ENCODE results near the gene INTS14.

INTS14 gene

DNA sequence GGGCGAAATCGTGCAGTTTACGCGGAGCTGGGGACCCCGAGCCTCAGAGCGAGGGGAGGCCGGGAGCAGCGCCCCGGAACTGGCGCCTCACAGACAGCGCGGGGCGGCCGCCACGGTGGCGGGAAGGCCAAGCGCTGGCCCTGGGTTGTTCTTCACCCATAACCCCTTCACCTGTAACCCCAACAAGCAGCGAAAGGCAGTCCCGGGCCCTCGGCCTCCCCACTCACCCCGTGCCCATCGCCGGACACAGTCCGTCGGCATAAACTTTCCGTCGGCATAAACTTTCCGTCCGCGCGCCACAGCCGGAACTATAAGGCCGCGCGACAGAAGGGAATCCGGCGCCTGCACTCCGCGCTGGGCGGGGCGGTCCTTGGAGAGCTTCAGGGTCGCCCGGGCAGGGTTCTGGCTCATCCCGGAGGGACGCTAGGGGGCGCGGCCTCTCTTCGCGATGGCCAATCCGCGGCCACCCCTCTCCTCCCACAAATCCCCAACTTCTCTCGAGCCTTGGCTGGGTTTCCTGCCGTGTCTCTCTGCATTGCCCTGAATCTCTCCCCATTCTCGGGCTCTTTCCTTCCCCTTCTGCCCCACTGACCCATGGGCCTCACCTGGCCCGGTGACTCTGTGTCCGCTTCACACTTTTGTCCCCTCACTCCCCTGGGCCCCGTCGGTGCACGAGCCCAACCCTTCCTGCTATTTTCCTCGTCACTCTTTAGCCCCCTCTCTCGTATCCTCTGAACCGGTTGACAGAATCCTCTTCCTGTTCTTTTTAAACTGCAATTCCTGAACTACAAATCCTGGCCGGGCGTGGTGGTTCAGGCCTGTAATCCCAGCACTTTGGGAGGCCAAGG lies at the start of gene INTS14:
INTS14 (minus strand) TSS at position 261 of the 848 bp plus-strand sequence. CDS start 3,751 bp downstream, outside the sequence.
- DNase-seq (ENCODE audit: low spot score), result peak; percentile 99

DNA sequence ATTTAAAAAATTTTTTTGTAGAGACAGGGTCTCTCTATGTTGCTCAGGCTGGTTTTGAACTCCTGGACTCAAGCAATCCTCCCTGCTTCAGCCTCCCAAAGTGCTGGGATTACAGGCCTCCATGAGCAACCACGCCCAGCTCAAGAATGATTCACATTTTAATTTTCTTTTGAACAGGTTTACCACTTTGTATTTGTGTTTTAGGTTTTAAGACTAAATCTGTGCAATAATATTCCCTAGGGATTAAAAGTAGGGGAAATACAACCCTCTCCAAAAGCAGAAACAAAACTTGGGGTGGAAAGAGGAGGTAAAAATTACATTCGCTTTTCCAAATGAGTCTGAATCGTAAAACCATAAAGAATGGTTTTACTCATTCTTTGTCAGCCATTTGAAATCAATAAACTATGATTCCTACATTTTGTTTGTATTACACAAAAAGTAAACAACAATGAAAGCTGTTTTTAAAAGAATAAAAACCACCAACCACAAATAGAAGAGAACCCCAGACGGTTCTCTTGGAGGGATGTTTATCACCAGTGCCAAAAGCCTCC lies 48.6 kb upstream of the INTS14 start:
- DNase-seq (ENCODE audit: low spot score), result no peak

DNA sequence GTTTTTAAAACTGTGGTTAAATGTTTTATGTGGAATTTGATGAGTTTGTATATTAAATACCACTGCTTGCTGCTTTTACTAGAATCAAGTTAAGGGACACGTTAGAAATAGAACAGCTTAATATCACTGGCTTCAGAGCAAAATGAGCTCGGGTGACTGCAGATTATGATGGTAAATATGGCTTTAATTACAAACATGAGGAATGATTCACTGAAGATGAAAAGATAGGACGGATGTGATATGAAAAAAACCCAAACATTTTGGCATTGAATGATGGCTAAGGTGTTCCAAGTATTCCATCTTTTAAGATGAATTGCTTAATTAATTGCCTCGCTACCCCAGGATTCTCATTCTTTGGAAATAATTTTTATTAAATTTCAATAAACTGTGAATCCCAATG lies 44.5 kb upstream of the INTS14 start:
- no peak for DNase-seq (ENCODE audit: low spot score)

DNA sequence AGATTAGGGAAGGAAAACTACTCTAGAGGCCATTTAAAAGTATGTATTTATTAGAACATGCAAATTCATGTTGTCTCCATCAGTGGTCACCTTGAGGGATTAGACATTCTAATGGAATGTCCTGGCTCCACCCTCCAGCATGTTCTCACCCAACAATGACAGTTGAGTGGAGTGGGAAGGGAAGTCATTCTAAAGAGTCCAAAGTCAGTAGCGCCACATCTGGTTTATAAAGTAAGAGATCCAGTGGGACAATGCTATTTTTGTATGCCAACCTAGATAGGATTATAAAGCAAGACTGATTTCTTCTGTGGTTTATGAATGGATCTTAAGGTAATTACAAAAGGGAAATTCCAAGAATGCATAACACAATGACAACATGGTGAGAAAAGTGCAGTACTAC lies 44.1 kb upstream of the INTS14 start:
- DNase-seq (ENCODE audit: low spot score), result no peak

DNA sequence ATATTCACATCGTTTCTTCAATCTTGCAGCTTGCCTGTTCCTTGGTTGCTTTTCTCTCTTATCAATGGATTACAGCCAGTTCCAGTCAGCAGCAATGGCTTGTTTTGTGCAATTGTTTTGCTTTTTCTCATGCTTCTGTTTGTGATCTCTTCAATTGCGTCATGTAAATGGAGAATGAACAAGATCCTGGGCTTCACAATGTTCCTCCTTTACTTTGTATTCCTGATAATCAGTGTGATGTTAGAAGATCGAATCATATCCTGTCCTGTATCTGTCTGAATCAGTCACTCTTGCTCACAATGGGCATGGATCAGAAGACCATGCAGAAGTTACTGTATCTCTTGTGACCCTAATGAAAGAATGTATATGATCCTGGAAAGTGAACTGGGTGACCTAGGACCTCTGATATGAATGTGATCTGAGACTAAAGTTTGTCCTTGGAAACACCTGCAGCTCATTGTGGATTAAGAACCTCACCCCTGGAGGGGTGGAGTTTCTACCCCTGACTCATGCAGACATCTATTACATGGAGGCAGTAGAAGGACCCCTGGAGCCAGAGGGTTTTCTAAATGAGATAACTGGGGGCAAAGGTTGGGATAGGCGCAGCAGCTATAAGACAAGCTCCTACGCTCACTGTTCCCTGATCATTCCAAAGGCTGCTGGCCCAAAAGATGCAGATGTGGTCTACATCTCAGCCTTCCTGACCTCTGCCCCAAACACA lies 43.0 kb upstream of the INTS14 start:
- no peak for DNase-seq (ENCODE audit: low spot score)

DNA sequence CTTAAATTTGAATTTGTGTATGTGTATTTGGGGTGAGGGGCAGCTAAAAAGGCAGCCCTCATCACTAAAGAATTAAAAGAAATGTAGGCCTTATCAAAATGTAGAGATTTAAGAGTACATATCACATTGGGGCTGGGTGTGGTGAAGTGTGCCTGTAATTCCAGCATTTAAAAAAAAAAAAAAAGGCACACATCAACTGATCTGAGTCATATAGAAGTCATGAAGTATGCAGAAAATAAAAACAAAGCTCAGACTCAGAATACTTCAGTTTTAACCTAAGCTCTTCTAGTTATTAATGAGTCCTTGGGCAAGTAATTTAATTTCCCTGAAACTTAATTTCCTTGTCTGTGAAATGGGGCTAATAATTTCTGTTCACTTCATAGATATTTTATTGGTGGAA lies 42.4 kb upstream of the INTS14 start:
- DNase-seq (ENCODE audit: low spot score), result no peak

DNA sequence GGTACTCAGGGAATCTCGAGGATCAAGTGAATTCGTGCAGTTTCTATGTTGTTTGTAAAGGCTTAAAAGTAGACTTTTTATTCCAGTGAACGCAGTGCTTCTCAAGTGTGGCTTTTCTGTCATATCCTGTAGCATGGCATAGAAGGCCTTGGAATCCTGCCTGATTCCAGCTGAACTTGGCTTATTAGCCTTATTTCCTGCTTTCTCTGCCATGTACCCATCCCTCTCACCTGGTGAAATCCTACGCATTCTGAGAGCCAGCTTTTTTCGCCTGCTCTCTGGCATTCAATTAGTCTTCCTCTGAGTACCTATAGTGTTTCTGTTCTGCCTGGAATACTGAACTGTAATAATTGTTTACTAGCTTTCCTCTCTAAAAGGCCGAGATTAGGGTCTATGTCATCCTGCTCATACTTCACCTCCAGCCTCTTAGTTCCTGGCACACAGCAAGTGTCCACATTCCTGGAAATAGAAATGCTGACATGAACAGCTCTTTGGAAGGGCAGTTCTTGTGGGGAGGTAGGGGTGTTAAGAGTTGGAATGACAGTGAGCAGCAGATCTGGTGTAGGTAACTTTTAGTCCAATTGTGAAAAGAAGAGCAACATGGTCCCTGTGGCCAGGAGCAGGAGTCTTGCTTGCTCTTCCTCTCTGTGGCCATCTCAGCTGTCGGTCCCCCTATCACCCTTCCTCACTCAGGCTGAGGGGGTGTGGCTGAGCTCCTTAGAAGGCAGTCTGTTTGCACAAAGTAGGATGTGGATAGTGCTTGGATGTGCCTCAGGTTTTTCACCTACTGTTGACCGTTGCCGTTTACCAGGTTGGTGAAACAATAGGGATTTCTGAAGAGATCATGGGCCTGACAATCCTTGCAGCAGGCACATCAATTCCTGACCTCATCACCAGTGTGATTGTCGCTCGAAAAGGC lies 41.2 kb upstream of the INTS14 start:
- no peak for DNase-seq (ENCODE audit: low spot score)

DNA sequence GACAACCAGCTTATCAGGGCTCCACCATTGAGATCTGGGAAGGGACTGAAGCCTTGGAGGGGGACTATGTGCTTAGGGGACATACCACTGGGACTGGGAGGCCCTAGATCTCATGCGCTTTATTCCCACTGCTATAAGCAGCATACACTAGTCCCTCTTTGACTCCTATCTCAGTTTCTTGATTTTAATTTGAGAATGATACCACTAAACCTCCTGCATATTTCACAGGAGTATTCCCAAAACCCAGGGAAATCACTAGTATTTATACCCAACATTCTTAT lies 40.1 kb upstream of the INTS14 start:
- no peak for DNase-seq (ENCODE audit: low spot score)

DNA sequence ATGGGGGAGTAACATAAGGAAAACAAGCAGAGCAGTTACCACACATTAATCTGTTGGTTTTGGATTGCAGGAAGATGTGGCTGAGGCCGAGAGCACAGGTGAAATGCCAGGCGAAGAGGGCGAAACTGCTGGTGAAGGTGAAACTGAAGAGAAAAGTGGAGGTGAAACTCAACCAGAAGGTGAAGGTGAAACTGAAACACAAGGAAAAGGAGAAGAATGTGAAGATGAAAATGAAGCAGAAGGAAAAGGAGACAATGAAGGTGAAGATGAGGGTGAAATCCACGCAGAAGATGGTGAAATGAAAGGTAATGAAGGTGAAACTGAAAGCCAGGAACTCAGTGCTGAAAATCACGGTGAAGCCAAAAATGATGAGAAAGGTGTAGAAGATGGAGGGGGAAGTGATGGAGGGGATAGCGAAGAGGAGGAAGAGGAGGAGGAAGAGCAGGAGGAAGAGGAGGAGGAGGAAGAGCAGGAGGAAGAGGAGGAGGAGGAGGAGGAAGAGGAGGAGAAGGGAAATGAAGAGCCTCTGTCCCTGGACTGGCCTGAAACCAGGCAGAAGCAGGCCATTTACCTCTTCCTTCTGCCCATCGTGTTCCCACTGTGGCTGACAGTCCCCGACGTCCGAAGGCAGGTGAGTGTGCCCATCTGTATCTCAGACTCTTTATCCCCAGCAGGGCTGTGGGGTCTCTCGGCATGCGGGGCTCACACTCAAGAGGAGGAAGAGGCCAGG lies 39.5 kb upstream of the INTS14 start:
- no peak for DNase-seq (ENCODE audit: low spot score)

DNA sequence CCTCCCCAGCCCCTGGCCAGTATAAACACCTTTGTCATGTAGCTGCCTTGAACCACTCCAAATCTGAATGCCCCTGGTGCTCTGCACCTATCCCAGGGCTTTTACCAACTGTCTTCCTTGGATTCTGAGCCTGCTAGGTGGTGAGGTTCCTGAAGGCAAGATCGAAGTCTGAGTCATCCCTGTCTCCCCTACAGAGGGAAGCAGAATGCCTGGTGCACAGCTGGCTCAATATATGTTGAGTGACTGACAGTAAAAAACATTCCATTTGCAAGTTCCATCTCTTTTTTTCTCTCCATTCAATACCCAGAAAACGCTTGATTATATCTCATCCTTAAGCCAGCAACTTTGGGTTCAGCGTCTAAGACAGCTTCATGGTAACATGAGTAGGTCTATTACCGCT lies 35.6 kb upstream of the INTS14 start:
- no peak for DNase-seq (ENCODE audit: low spot score)

DNA sequence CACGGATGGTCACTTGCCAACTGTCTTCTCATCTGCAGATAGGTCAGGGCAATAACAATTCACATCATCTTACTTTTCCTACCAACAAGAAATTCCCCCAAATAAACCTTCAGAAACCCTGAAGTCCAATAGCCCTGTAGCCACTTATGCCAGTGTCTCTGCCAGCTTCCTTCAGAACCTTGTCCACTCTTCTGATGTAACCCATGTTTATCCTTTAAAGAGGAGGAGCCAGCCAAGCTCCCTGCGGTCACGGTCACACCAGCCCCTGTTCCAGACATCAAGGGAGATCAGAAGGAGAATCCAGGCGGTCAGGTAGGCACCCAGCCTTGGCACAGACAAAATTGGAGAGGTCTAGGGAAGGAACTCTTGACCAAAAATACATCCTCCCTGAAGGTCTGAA lies 34.5 kb upstream of the INTS14 start:
- no peak for DNase-seq (ENCODE audit: low spot score)

DNA sequence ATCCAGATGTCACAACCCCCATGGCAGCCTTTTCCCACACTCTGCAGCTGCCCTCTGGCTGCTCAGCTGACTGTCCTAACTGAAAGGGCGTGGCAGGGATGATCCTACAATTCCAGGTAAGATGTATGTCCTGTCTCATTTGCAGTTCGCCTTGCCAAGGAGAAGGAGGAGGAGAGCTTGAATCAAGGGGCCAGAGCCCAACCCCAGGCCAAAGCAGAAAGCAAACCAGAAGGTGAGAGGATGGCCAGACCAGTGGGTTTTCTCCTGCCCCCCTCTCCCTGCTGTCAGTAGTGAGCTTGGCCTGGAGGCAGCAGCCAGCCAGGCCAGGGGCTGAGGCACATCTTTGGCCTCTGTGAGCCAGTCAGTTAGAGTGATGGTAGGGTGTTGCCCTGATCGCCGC lies 33.4 kb upstream of the INTS14 start:
- no peak for DNase-seq (ENCODE audit: low spot score)

DNA sequence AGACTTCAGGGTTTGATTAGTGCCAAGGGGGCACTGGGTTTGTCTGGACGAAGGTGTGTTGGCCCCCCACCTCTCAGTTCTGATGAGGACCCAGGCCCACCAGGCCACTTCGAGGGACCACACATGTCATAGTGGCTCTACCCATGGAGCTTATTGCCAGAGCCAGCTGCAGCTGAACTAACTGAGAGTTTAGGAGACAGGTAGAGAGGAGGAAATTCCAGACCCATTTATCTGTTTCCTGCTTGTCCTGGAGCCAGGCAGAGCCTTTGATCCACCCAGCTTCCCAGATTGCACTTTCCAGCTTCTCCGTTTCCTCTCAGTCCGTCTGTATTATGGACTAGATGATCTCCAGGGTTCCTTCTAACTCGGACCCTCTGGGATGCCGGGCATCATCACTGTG lies 31.7 kb upstream of the INTS14 start:
- DNase-seq (ENCODE audit: low spot score), result no peak

DNA sequence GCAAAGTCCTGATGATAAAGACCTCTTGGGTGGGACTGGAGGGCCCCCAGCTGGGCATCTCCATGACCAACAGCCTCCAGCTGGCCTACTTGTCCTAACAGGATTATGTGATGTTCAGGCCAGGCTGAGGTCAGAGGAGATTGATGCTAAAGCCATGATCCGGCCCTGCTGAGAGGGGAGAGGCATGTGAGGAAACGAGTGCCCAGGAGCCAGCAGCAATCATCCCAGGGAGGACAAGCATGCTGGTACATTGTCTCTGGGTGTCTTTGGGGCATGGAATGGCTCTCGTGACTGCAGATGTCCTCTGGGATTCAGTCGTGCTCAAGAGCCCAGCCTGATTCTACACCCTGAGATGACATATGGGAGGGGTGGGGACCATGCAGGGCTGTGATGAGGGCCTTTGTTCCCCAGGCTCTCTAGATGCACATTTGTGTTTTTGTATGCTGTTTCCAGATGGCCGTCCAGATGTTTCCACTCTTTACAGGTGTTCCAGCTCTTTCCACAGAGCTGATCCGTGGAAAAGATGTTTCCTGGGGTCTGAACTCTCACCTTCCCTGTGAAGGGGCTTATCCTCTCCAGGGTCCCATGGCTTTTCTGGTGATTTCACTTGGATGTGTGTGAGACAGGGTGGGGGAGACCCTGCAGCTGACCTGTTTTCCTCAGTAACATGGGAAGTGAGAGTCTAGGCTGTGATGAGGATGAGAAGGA lies 31.0 kb upstream of the INTS14 start:
- no peak for DNase-seq (ENCODE audit: low spot score)

DNA sequence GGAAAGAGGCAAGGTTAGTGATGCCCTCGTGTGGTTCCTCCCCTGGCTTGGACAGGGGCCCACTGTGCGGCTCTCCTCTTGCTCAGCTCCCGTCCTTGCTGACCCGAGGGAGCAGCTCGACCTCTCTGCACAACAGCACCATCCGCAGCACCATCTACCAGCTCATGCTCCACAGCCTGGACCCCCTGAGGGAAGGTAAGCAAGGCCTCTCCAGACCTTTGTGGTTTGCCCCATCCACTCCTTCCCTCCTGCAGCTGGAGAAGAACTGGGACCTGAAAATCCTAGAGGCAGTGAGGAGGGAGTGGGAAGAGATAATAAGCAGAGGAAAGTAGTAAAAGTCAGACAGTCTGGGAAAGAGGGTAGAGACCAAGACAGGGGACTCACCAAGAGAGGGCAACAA lies 28.6 kb upstream of the INTS14 start:
- no peak for DNase-seq (ENCODE audit: low spot score)

DNA sequence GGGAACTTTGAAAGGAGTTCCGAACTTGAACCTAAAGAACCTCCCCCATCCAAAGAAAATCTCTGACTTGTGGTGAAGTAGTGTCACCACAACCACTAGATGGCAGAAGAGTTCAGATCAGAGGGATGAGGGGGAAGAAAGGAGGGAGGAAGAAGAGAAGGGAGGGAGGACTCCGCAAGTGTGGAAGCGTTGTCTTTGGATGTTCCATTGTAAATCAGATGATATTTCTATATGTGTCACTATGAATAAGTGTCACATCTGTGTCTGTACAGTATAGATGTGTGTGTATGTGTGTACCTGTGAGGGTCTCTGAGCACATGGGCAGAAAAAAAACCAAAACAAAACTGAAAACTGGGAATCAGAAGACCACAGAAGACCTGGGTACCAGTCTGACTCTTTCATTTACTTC lies 27.8 kb upstream of the INTS14 start:
- DNase-seq (ENCODE audit: low spot score), result peak; percentile 75

DNA sequence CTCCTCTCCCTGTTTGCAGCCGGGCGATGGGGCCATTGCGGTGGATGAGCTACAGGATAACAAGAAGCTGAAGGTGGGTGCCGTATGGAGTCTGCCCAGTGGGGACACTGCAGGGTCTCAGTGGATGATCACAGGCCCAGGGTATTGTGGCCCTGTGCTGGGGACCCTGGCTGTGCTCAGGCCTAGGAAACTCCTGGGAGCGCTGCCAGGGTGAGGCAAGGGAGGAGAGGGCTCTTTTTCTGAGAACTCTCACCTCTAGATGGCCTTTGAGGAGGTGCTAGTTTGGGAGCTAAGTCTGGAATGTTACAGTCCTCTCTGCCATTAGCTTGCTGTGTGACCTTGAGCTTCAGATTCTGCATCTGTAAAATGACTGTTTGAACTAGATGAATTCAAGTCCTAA lies 27.2 kb upstream of the INTS14 start:
- no peak for DNase-seq (ENCODE audit: low spot score)

DNA sequence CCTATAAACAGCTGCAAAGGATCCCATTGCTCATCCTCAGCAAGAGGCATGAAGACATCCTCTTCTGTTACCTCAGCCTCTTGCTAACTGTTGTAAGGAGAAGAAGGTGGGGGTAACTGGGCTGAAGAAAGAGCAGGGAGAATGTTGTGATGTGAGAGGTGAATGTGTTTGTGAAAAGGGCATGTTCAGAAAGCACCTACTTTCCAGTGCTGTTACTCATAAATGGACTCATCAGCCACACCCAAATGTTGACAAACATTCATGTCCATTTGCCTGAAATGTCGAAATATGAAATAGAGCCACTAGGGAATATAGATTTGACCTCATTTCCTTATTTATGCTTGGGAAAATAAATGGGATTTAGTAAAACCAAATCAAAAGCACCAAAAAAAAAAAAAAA lies 23.4 kb upstream of the INTS14 start:
- no peak for DNase-seq (ENCODE audit: low spot score)

DNA sequence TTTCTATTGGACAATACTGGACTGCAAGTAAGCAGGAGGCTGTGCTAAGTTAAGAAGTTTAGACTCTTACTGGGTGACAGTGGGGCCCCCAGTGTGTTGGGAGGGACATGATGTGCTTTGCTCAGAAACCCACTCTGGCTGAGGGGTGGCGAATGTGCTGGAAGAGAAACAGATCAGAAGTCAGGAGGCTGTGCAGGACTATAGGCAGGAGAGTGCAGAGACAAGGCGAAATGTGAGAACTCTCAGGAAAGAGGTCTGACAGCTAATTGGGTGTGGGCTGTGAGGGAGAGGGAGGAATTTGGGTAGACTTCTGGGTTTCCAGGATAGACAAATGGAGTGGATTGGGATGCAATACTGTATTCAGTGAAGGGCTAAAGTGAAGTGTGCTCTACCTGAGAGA lies 22.8 kb upstream of the INTS14 start:
- no peak for DNase-seq (ENCODE audit: low spot score)

DNA sequence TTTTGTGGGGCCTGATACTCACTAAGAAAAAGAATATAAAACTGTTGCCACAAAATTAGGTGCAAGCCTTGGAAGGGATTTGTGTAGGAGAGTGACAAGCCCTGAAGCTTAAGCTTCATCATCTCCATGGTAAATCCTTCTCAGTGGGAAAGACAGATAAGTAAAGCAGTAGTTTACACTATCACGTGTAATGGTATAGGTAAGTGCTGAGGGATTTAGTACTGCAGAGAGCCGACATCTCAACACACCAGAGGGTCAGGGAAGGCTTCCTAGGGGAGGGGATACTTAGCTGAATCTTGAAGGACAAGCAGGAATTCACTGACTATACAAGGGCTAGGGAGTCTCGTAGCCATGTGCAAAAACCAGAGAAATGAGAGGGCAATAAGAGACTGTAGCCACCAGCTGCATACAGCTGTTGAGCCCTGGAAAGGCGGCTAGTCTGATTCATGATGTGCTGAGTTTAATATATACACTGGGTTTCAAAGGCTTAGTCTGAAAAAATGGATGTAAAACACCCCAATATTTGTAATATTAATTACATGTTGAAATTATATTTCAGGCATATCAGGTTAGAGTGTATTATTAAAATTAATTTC lies 21.9 kb upstream of the INTS14 start:
- DNase-seq (ENCODE audit: low spot score), result no peak

DNA sequence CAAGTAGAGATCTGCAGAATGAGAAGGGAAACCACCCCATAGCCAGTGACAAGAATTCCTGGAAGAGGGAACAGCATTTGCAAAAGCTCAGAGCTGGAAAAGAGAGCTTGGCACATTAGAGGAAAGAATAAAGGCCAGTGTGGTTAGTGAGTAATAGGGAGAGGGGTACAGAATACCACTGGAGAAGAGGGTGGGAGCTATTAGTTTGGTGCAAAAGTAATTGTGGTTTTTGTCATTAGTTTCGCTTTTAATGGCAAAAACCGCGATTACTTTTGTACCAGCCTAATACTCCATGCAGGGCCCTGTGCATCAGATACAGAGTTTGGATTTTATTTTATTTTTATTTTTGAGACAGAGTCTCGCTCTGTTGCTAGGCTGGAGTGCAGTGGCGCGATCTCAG lies 20.6 kb upstream of the INTS14 start:
- no peak for DNase-seq (ENCODE audit: low spot score)

Data from AG08396 (cell line).